H1 (cell line): ENCODE data around the gene NSUN6. TPM values are rescaled to one million over a fixed set of nuclear protein-coding genes. Genes with fewer than 3 reads are reported as not detected.

Experiments used
- CHD7 ChIP-seq: fragments of 300-600 bp; sonication (generic); IDR thresholded peaks from 2 replicates; pipeline ENCODE4 v1.7.1; 2012; ENCODE audit warnings: low read length, moderate library complexity, mild to moderate bottlenecking, inconsistent platforms; ENCODE audit not compliant: insufficient replicate concordance
- FOSL1 ChIP-seq: IDR thresholded peaks from 2 replicates; pipeline ENCODE4 v1.6.1; 2011; ENCODE audit warnings: mild to moderate bottlenecking, low read depth, low read length, moderate library complexity; ENCODE audit not compliant: insufficient read depth
- GABPA ChIP-seq: IDR thresholded peaks from 2 replicates; pipeline ENCODE4 v1.6.1; 2011; ENCODE audit warnings: mild to moderate bottlenecking, low read length, moderate library complexity, borderline replicate concordance; ENCODE audit not compliant: insufficient read depth
- POU5F1 ChIP-seq: IDR thresholded peaks from 2 replicates; pipeline ENCODE4 v1.6.1; 2011; ENCODE audit warnings: low read depth, mild to moderate bottlenecking, low read length, moderate library complexity
- RAD21 ChIP-seq, 2 experiments: IDR thresholded peaks in 1 of 2; conservative IDR thresholded peaks in 1 of 2; 2 replicates each; pipeline ENCODE4 v1.6.1; 2011; ENCODE audit warnings: low read depth in 2 of 2, low read length in 2 of 2, improper control_type of control experiment in 1 of 2, inconsistent platforms in 1 of 2, mild to moderate bottlenecking in 1 of 2, moderate library complexity in 1 of 2
- RBBP5 ChIP-seq: IDR thresholded peaks from 2 replicates; pipeline ENCODE4 v1.7.1; 2012; ENCODE audit warnings: low read depth, mild to moderate bottlenecking, inconsistent platforms, low read length, moderate library complexity, borderline replicate concordance
- TAF1 ChIP-seq: IDR thresholded peaks from 2 replicates; pipeline ENCODE4 v1.6.1; 2011; ENCODE audit warnings: mild to moderate bottlenecking, low read depth, low read length
- TBP ChIP-seq: IDR thresholded peaks from 2 replicates; pipeline ENCODE4 v1.6.1; 2011; ENCODE audit warnings: low read depth, low read length, improper control_type of control experiment
- polyA plus RNA-seq, 7 experiments: library from polyadenylated mRNA; depleted of rRNA in 3 of 7; stranded (reverse) in 5 of 7; unstranded in 2 of 7; fragments of >200 nt in 5 of 7; fragments of 200-250 nt in 2 of 7; gene quantifications; 1 replicate in 5 of 7; 2 replicates in 1 of 7; 4 replicates in 1 of 7; pipeline versions ENCODE4 v1.2.1 to v1.2.3, GENCODE V29; 2011 to 2013; ENCODE audit warnings: missing spikeins in 2 of 7, mixed read lengths in 2 of 7
- total RNA-seq: library from RNA; stranded (reverse); fragmentation: NEBNext Ultra II Directional; extraction: Animal tissue kit (Norgen Biotek cat#: 25700); gene quantifications from 2 replicates; pipeline ENCODE4 v1.2.1, GENCODE V29; 2021
- TF ChIP-seq, protein P1 (sequence below), 3 experiments: IDR thresholded peaks; 1 replicate in 2 of 3; 2 replicates in 1 of 3; pipeline versions ENCODE4 v1.5.1 to v1.6.1; 2011; ENCODE audit warnings: low read length in 3 of 3, mild to moderate bottlenecking in 3 of 3, inconsistent platforms in 2 of 3, low read depth in 1 of 3, moderate library complexity in 1 of 3; ENCODE audit not compliant: insufficient read depth in 1 of 3; ENCODE audit errors: control extremely low read depth in 1 of 3

Gene NSUN6
- total and polyA plus RNA-seq, 2 of the 8 experiments (the other 6 are each of a cell fraction or from before 2014, with no cell fraction given), result 5.9 to 14.4 TPM

- TF ChIP-seq CHD7 (no peak), TBP (no peak), POU5F1 (no peak), TAF1 (no peak), FOSL1 (no peak), RBBP5 (no peak), RAD21 (IDR thresholded peaks at IDR 0.05 in 1 of 2, conservative IDR thresholded peaks at IDR 0.05 in 1 of 2; ENCODE audit: low read depth in 2 of 2, low read length in 2 of 2) (no peak), GABPA (no peak)
- TF ChIP-seq, protein P1, sequence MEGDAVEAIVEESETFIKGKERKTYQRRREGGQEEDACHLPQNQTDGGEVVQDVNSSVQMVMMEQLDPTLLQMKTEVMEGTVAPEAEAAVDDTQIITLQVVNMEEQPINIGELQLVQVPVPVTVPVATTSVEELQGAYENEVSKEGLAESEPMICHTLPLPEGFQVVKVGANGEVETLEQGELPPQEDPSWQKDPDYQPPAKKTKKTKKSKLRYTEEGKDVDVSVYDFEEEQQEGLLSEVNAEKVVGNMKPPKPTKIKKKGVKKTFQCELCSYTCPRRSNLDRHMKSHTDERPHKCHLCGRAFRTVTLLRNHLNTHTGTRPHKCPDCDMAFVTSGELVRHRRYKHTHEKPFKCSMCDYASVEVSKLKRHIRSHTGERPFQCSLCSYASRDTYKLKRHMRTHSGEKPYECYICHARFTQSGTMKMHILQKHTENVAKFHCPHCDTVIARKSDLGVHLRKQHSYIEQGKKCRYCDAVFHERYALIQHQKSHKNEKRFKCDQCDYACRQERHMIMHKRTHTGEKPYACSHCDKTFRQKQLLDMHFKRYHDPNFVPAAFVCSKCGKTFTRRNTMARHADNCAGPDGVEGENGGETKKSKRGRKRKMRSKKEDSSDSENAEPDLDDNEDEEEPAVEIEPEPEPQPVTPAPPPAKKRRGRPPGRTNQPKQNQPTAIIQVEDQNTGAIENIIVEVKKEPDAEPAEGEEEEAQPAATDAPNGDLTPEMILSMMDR (IDR thresholded peaks at IDR 0.05; ENCODE audit: control extremely low read depth in 1 of 3, insufficient read depth in 1 of 3, low read depth in 1 of 3, low read length in 3 of 3), result no peak
These were observed 152.4 kb downstream of the NSUN6 start (continued) for GRCh38 chr10:18498998-18499397.
